ENCODE measurements around the gene NKG7.

The NKG7 gene

GRCh38 chr19:51365965-51366388 lies 6.5 kb downstream of the NKG7 start, which contains the start of gene ETFB:
Gene ETFB (minus strand): TSS chr19:51366388. CDS start chr19:51366326, 62 bp downstream.
- Histone ChIP-seq H3K4me3 (ENCODE audit: low read depth, low read length) (peak within 1 kb of the TSS; percentile 87), H3K36me3 (replicated peaks) (no peaks in the 10 kb centered on the region), H3K27me3 (replicated peaks) (no peaks in the 10 kb centered on the region), H3K27ac (peak within 1 kb of the TSS; percentile 85)
- no peak for DNase-seq
- no peak for TF ChIP-seq CTCF (IDR thresholded peaks at IDR 0.05; ENCODE audit: low read depth, low read length, missing control alignments)
- in situ Hi-C loops (cut with HindIII; ENCODE audit: low pct_ligation_motif_present, low sequenced_read_pairs), result no loop called here

- Histone ChIP-seq H3K27me3 (replicated peaks) (no peaks in the 10 kb centered on the region), H3K4me3 (ENCODE audit: low read depth, low read length) (peak overlapping the region; percentile 87), H3K36me3 (replicated peaks) (no peaks in the 10 kb centered on the region), H3K27ac (peak overlapping the region; percentile 85)
- in situ Hi-C loops (cut with HindIII; ENCODE audit: low pct_ligation_motif_present, low sequenced_read_pairs), result no loop called here
- TF ChIP-seq CTCF (IDR thresholded peaks at IDR 0.05; ENCODE audit: low read depth, low read length, missing control alignments), result peak; percentile 31
- DNase-seq, result peak; percentile 29
Observed at GRCh38 chr19:51365211-51365964, 7.1 kb downstream of the NKG7 start.

- no peak for DNase-seq
- Histone ChIP-seq H3K27ac (no peak overlapping the region), H3K27me3 (replicated peaks) (no peaks in the 10 kb centered on the region), H3K36me3 (replicated peaks) (no peaks in the 10 kb centered on the region), H3K4me3 (ENCODE audit: low read depth, low read length) (no peak overlapping the region)
- no peak for TF ChIP-seq CTCF (IDR thresholded peaks at IDR 0.05; ENCODE audit: low read depth, low read length, missing control alignments)
- in situ Hi-C loops (cut with HindIII; ENCODE audit: low pct_ligation_motif_present, low sequenced_read_pairs), result no loop called here
Observed at GRCh38 chr19:51364200-51365106, 8.0 kb downstream of the NKG7 start.

- no peak for DNase-seq
- Histone ChIP-seq H3K36me3 (replicated peaks) (no peaks in the 10 kb centered on the region), H3K4me3 (ENCODE audit: low read depth, low read length) (no peak overlapping the region), H3K27ac (no peak overlapping the region), H3K27me3 (replicated peaks) (no peaks in the 10 kb centered on the region)
- TF ChIP-seq CTCF (IDR thresholded peaks at IDR 0.05; ENCODE audit: low read depth, low read length, missing control alignments), result no peak
- in situ Hi-C loops (cut with HindIII; ENCODE audit: low pct_ligation_motif_present, low sequenced_read_pairs), result no loop called here
Observed at GRCh38 chr19:51361239-51361638, 11.2 kb downstream of the NKG7 start.

- in situ Hi-C loops (cut with HindIII; ENCODE audit: low pct_ligation_motif_present, low sequenced_read_pairs), result no loop called here
- H3K27me3 ChIP-seq (replicated peaks), result no peaks in the 10 kb centered on the region
- H3K4me3 ChIP-seq (ENCODE audit: low read depth, low read length), result no peak overlapping the region
- H3K27ac ChIP-seq, result peak overlapping the region; percentile 60
- no peak for TF ChIP-seq CTCF (IDR thresholded peaks at IDR 0.05; ENCODE audit: low read depth, low read length, missing control alignments)
- DNase-seq, result peak; percentile 83
- no peaks in the 10 kb centered on the region for H3K36me3 ChIP-seq (replicated peaks)
Observed at GRCh38 chr19:51359294-51359693, 13.2 kb downstream of the NKG7 start.
